Skeletal muscle satellite cell (primary cell): ENCODE data around the gene SEMA3A.

Experiments
- H3K27me3 ChIP-seq: 2 replicates; pipeline ENCODE4 v1.7.0; 2013; ENCODE audit warnings: low read length; ENCODE audit not compliant: control insufficient read depth, insufficient read depth
- H3K36me3 ChIP-seq: 2 replicates; pipeline ENCODE4 v1.7.0; 2013; ENCODE audit warnings: mild to moderate bottlenecking, control low read depth, low read length; ENCODE audit not compliant: insufficient read depth
- H3K4me1 ChIP-seq: 2 replicates; pipeline ENCODE4 v1.7.0; 2013; ENCODE audit warnings: low read length; ENCODE audit not compliant: control insufficient read depth, insufficient read depth
- H3K4me2 ChIP-seq: 2 replicates; pipeline ENCODE4 v1.7.0; 2013; ENCODE audit warnings: mild to moderate bottlenecking, low read length
- H3K4me3 ChIP-seq: 2 replicates; pipeline ENCODE4 v1.7.0; 2013; ENCODE audit warnings: low read length
- H3K9ac ChIP-seq: 2 replicates; pipeline ENCODE4 v1.7.0; 2013; ENCODE audit warnings: mild to moderate bottlenecking, low read depth, low read length, moderate library complexity
- H3K9me3 ChIP-seq: replicated peaks from 2 replicates; pipeline ENCODE4 v1.7.0; 2013; ENCODE audit warnings: mild to moderate bottlenecking, control low read depth, low read length

Gene SEMA3A

GRCh38 chr7:84106291-84106690 is 88.3 kb downstream of the SEMA3A start:
- H3K36me3 ChIP-seq, result no peaks in the 10 kb centered on the region
- no peak overlapping the region for H3K4me3 ChIP-seq
- no peaks in the 10 kb centered on the region for H3K9me3 ChIP-seq
- H3K4me2 ChIP-seq, result no peak overlapping the region
- H3K27me3 ChIP-seq, result no peaks in the 10 kb centered on the region
- H3K4me1 ChIP-seq, result no peaks in the 10 kb centered on the region
- H3K9ac ChIP-seq, result no peak overlapping the region

DNA sequence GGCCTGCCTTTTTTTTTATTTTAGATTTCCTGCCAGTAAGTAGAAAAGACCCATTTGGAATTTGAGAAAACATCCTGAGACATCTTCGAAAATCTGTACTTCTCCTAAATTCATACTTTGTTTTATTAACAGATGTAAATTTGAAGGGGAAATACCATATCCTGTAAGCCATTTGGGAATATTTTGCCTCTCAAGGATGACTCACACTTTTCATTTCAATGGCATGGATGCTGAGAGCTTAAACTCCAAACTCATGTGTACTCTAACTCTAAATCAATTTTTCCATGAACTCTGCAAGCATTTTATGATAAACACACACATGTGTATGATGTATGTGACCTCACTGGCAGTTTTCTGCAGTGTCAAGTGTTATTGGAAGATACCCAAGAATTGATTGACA is 89.0 kb downstream of the SEMA3A start:
- Histone ChIP-seq H3K4me1 (no peaks in the 10 kb centered on the region), H3K4me2 (no peak overlapping the region)

GRCh38 chr7:84104826-84105225 is 89.8 kb downstream of the SEMA3A start:
- Histone ChIP-seq H3K9ac (no peak overlapping the region), H3K27me3 (no peaks in the 10 kb centered on the region), H3K36me3 (no peaks in the 10 kb centered on the region), H3K9me3 (no peaks in the 10 kb centered on the region), H3K4me2 (no peak overlapping the region), H3K4me1 (no peaks in the 10 kb centered on the region), H3K4me3 (no peak overlapping the region)

More for the DNA sequence above, 89.0 kb downstream of the SEMA3A start:
- Histone ChIP-seq H3K36me3 (no peaks in the 10 kb centered on the region), H3K4me3 (no peak overlapping the region), H3K27me3 (no peaks in the 10 kb centered on the region), H3K9ac (no peak overlapping the region), H3K9me3 (no peaks in the 10 kb centered on the region)

- Histone ChIP-seq H3K27me3 (no peaks in the 10 kb centered on the region), H3K9ac (no peak overlapping the region), H3K9me3 (no peaks in the 10 kb centered on the region), H3K4me1 (no peaks in the 10 kb centered on the region), H3K4me3 (no peak overlapping the region), H3K36me3 (no peaks in the 10 kb centered on the region), H3K4me2 (no peak overlapping the region)
Measured at GRCh38 chr7:84102213-84102612, 92.4 kb downstream of the SEMA3A start.

DNA sequence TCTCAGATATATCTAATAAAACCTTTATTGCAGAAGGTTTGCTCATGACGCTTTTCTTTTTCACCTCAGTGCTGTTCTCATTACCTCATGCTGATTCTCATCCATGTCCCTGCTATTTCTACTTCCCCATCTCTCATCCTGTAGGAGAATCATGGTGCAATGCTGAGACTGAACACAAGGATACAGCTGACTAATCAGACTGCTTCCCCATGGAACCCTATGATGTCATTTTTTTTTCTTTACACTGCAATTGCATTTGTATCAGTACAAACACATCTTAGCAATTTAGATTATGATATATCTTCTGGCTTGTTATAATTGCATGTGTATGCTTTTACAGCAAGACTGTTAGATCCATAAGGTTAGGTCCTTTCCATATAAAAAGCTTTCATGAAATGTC is 93.7 kb downstream of the SEMA3A start:
- H3K27me3 ChIP-seq, result no peaks in the 10 kb centered on the region

DNA sequence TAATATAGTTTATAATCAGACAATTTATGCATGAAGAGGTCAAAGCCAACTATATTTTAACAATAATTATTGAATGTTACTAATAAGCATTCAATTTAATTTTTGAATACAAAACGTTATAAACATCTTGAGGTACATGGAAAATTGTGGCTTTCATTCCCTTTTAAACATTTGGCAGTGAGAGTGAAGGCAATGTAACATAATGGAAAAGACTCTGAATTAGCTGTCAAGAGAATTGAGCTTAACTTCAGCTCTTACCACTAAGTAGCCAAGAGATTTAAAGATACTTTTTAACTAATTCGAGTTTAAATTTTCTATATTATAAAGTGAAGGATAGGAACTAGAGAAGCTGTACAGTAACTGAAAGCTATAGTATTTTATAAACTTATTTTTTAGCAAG is 98.6 kb downstream of the SEMA3A start:
- Histone ChIP-seq H3K27me3 (no peaks in the 10 kb centered on the region), H3K4me2 (no peak overlapping the region), H3K9me3 (no peaks in the 10 kb centered on the region), H3K36me3 (no peaks in the 10 kb centered on the region), H3K4me3 (no peak overlapping the region), H3K4me1 (no peaks in the 10 kb centered on the region), H3K9ac (no peak overlapping the region)

More for the DNA sequence above, 93.7 kb downstream of the SEMA3A start:
- Histone ChIP-seq H3K4me3 (no peak overlapping the region), H3K4me1 (no peaks in the 10 kb centered on the region), H3K4me2 (no peak overlapping the region), H3K9me3 (no peaks in the 10 kb centered on the region), H3K36me3 (no peaks in the 10 kb centered on the region), H3K9ac (no peak overlapping the region)

GRCh38 chr7:84092207-84092606 is 102.4 kb downstream of the SEMA3A start:
- Histone ChIP-seq H3K4me2 (no peak overlapping the region), H3K9me3 (no peaks in the 10 kb centered on the region), H3K27me3 (no peaks in the 10 kb centered on the region), H3K36me3 (no peaks in the 10 kb centered on the region), H3K4me1 (peaks cover 3% of the 10 kb centered on the region), H3K9ac (no peak overlapping the region), H3K4me3 (no peak overlapping the region)

GRCh38 chr7:84091318-84091717 is 103.3 kb downstream of the SEMA3A start:
- no peaks in the 10 kb centered on the region for H3K9me3 ChIP-seq
- no peaks in the 10 kb centered on the region for H3K36me3 ChIP-seq
- H3K4me1 ChIP-seq, result peaks cover 3% of the 10 kb centered on the region
- no peak overlapping the region for H3K9ac ChIP-seq
- no peaks in the 10 kb centered on the region for H3K27me3 ChIP-seq
- H3K4me3 ChIP-seq, result no peak overlapping the region
- no peak overlapping the region for H3K4me2 ChIP-seq

GRCh38 chr7:84088802-84089201 is 105.8 kb downstream of the SEMA3A start:
- no peak overlapping the region for H3K9ac ChIP-seq
- no peak overlapping the region for H3K4me3 ChIP-seq
- H3K36me3 ChIP-seq, result no peaks in the 10 kb centered on the region
- no peak overlapping the region for H3K4me2 ChIP-seq
- H3K9me3 ChIP-seq, result no peaks in the 10 kb centered on the region
- peaks cover 12% of the 10 kb centered on the region for H3K4me1 ChIP-seq
- H3K27me3 ChIP-seq, result no peaks in the 10 kb centered on the region

DNA sequence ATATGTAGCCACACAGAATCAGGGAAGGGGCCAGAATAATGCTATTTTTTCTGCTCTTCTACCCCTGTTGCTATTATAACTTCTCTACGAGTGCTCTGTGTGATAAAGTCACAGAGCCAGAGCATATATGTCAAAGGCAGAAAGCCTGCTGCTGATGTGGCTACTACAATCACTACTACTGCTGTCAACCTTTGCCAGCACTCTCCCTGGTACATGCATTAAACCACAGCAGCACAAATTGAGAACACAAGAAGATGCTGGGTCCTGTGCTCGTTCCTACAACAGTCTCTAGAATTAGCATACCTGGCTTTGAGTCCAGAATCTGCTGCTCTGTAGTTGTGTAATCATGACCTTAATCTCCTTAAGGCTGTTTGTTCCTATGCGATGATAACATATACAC is 108.6 kb downstream of the SEMA3A start:
- Histone ChIP-seq H3K9me3 (no peaks in the 10 kb centered on the region), H3K9ac (no peak overlapping the region), H3K4me3 (no peak overlapping the region), H3K27me3 (no peaks in the 10 kb centered on the region), H3K36me3 (no peaks in the 10 kb centered on the region), H3K4me1 (peaks cover 12% of the 10 kb centered on the region), H3K4me2 (no peak overlapping the region)

- Histone ChIP-seq H3K27me3 (no peaks in the 10 kb centered on the region), H3K4me1 (peaks cover 12% of the 10 kb centered on the region), H3K9ac (no peak overlapping the region), H3K4me2 (no peak overlapping the region), H3K4me3 (no peak overlapping the region), H3K36me3 (no peaks in the 10 kb centered on the region), H3K9me3 (no peaks in the 10 kb centered on the region)
Measured at GRCh38 chr7:84085147-84085546, 109.4 kb downstream of the SEMA3A start.

GRCh38 chr7:84083846-84084245 is 110.7 kb downstream of the SEMA3A start:
- no peak overlapping the region for H3K4me2 ChIP-seq
- no peaks in the 10 kb centered on the region for H3K27me3 ChIP-seq
- no peaks in the 10 kb centered on the region for H3K36me3 ChIP-seq
- no peak overlapping the region for H3K4me3 ChIP-seq
- peaks cover 9% of the 10 kb centered on the region for H3K4me1 ChIP-seq
- H3K9ac ChIP-seq, result no peak overlapping the region
- no peaks in the 10 kb centered on the region for H3K9me3 ChIP-seq
